Caco-2 (cell line): ENCODE data around the gene NKX1-2. TPM values are rescaled to one million over a fixed set of nuclear protein-coding genes. Genes with fewer than 3 reads are reported as not detected.

Source experiments
- BruUV-seq: library from RNA; stranded (reverse); fragments of 400-500 nt; replicated peaks from 2 replicates; lab custom pipeline; 2021; lab: Mats Ljungman, UMichigan
- CTCF ChIA-PET: fragments of 300-600 bp; sonication (Branson Sonifier 250); formaldehyde crosslinking; loops from one replicate; lab custom pipeline; 2022; ENCODE audit warnings: antibody characterized with exemption; lab: Charles Lee
- POLR2A ChIA-PET: fragments of 300-600 bp; sonication (Branson Sonifier 250); formaldehyde crosslinking; loops from one replicate; lab custom pipeline; 2022; ENCODE audit warnings: antibody characterized with exemption; lab: Charles Lee
- DNase-seq, 2 experiments: peaks; one replicate each; pipeline versions ENCODE4 v3.0.0 to v3.0.0-alpha.2; 2020 to 2022
- H3K27me3 ChIP-seq: replicated peaks from 2 replicates; pipeline ENCODE4 v1.6.0; 2011; ENCODE audit warnings: low read length; ENCODE audit not compliant: control insufficient read depth, insufficient read depth
- H3K36me3 ChIP-seq: 2 replicates; pipeline ENCODE4 v1.5.1; 2011; ENCODE audit warnings: low read length; ENCODE audit not compliant: control insufficient read depth, insufficient read depth
- H3K4me1 ChIP-seq: fragments of 250-450 bp; sonication (Bioruptor Pico); 2 replicates; pipeline ENCODE4 v1.5.1; 2020; ENCODE audit warnings: mild to moderate bottlenecking
- H3K4me3 ChIP-seq: 2 replicates; pipeline ENCODE4 v1.5.1; 2011; ENCODE audit warnings: low read depth, mild to moderate bottlenecking, control low read depth, low read length
- H3K9me3 ChIP-seq: fragments of 250-450 bp; sonication (Bioruptor Pico); 2 replicates; pipeline ENCODE4 v1.5.1; 2020; ENCODE audit warnings: mild to moderate bottlenecking, moderate library complexity
- H3K27ac Mint-ChIP-seq: one replicate; pipeline ENCODE4 v1.8.0; 2022; ENCODE audit warnings: mixed read lengths; ENCODE audit not compliant: unreplicated experiment
- H3K27me3 Mint-ChIP-seq: one replicate; pipeline ENCODE4 v1.8.0; 2022; ENCODE audit warnings: mixed read lengths; ENCODE audit not compliant: insufficient read depth, unreplicated experiment
- H3K36me3 Mint-ChIP-seq: one replicate; pipeline ENCODE4 v1.8.0; 2022; ENCODE audit warnings: mild to moderate bottlenecking, mixed read lengths; ENCODE audit not compliant: insufficient read depth, unreplicated experiment
- H3K4me1 Mint-ChIP-seq: one replicate; pipeline ENCODE4 v1.8.0; 2022; ENCODE audit warnings: low read depth, mixed read lengths; ENCODE audit not compliant: unreplicated experiment
- H3K4me3 Mint-ChIP-seq: one replicate; pipeline ENCODE4 v1.8.0; 2022; ENCODE audit warnings: mild to moderate bottlenecking, moderate library complexity, mixed read lengths; ENCODE audit not compliant: unreplicated experiment
- H3K9me3 Mint-ChIP-seq: one replicate; pipeline ENCODE4 v1.8.0; 2022; ENCODE audit warnings: mixed read lengths; ENCODE audit not compliant: unreplicated experiment
- intact Hi-C: fragments of 100-400 bp; cut with micrococcal nuclease; formaldehyde crosslinking; loops from one replicate; pipeline ENCODE4 v1.10.0; 2022; ENCODE audit not compliant: unreplicated experiment
- total RNA-seq: library from RNA; stranded (reverse); gene quantifications from 2 replicates; pipeline ENCODE4 v1.2.3, GENCODE V29; 2022
- TF ChIP-seq, protein P1 (sequence below), 2 experiments: fragments of 200-600 bp in 1 of 2; IDR thresholded peaks; 1 replicate in 1 of 2; 2 replicates in 1 of 2; pipeline versions ENCODE4 v1.5.1 to v1.8.0; 2011 to 2022; ENCODE audit warnings: antibody characterized with exemption in 1 of 2, control low read depth in 1 of 2, inconsistent platforms in 1 of 2, low read depth in 1 of 2, low read length in 1 of 2, mild to moderate bottlenecking in 1 of 2, moderate library complexity in 1 of 2; ENCODE audit not compliant: insufficient read depth in 1 of 2, severe bottlenecking in 1 of 2, unreplicated experiment in 1 of 2

The NKX1-2 gene
- total RNA-seq, 1 experiment from 2014 or later, result 2.8 TPM

DNA sequence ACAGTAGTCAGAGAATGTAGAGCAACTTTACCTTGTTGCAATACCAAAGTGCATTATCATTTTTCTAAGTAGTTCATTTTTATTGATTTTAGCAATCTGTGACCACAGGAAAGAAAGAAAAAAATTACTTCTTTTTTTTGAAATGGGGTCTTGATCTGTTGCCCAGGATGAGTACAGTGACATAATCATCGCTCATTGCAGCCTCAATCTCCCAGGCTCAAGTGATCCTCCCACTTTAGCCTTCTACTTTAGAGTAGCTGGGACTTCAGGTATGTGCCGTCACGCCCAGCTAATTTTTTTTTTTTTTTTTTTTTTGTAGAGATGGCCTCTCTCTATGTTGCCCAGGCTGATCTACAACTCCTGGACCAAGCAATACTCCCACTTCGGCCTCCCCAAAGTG is 19.8 kb downstream of the NKX1-2 start:
- POLR2A ChIA-PET, result interaction anchor here (0.6 to 1.0 kb wide), 2 partner anchors 11 to 288 kb away, joined by 3 to 4 read pairs; no protein-coding TSS in a partner anchor

DNA sequence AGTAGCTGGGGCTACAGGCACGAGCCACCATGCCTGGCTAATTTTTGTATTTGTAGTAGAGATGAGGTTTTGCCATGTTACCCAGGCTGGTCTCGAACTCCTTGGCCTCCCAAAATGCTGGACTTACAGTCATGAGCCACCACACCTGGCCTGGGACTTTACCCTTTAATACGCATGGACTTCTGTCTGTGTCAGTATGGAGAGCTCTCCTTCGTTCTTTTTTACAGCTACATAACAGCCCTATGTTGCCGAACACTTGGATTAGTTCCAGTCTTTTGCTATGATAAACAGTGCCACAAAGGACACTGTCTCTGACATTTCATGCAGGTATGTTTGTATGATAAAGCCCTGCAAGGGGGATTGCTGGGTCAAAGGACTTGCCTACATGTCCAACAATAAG is 20.3 kb downstream of the NKX1-2 start:
- peaks cover 11% of the 10 kb centered on the region for H3K36me3 Mint-ChIP-seq
- intact Hi-C loops, result no loop called here
- peaks cover 43% of the 10 kb centered on the region for H3K4me1 ChIP-seq
- no peaks in the 10 kb centered on the region for H3K9me3 Mint-ChIP-seq
- no peaks in the 10 kb centered on the region for H3K27me3 Mint-ChIP-seq
- ChIA-PET CTCF (interaction anchor here (0.6 kb wide), 1 partner anchor 1864 kb away, joined by 3 read pairs; no protein-coding TSS in a partner anchor), POLR2A (interaction anchor here (0.6 to 1.0 kb wide), 2 partner anchors 10 to 288 kb away, joined by 3 to 4 read pairs; no protein-coding TSS in a partner anchor)
- TF ChIP-seq, protein P1, sequence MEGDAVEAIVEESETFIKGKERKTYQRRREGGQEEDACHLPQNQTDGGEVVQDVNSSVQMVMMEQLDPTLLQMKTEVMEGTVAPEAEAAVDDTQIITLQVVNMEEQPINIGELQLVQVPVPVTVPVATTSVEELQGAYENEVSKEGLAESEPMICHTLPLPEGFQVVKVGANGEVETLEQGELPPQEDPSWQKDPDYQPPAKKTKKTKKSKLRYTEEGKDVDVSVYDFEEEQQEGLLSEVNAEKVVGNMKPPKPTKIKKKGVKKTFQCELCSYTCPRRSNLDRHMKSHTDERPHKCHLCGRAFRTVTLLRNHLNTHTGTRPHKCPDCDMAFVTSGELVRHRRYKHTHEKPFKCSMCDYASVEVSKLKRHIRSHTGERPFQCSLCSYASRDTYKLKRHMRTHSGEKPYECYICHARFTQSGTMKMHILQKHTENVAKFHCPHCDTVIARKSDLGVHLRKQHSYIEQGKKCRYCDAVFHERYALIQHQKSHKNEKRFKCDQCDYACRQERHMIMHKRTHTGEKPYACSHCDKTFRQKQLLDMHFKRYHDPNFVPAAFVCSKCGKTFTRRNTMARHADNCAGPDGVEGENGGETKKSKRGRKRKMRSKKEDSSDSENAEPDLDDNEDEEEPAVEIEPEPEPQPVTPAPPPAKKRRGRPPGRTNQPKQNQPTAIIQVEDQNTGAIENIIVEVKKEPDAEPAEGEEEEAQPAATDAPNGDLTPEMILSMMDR (IDR thresholded peaks at IDR 0.05; ENCODE audit: insufficient read depth in 1 of 2, low read depth in 1 of 2, low read length in 1 of 2, severe bottlenecking in 1 of 2, unreplicated experiment in 1 of 2), result no peak
- no peak overlapping the region for H3K27ac Mint-ChIP-seq
- H3K4me1 Mint-ChIP-seq, result peaks cover 15% of the 10 kb centered on the region
- no peak overlapping the region for H3K4me3 ChIP-seq
- no peaks in the 10 kb centered on the region for H3K9me3 ChIP-seq
- H3K27me3 ChIP-seq, result no peaks in the 10 kb centered on the region
- H3K36me3 ChIP-seq, result no peaks in the 10 kb centered on the region
- no TSS peak for BruUV-seq
- H3K4me3 Mint-ChIP-seq, result no peak overlapping the region
- DNase-seq, result no peak

More for the DNA sequence above, 19.8 kb downstream of the NKX1-2 start:
- no peak overlapping the region for H3K4me3 Mint-ChIP-seq
- no TSS peak for BruUV-seq
- peaks cover 15% of the 10 kb centered on the region for H3K4me1 Mint-ChIP-seq
- H3K27me3 Mint-ChIP-seq, result no peaks in the 10 kb centered on the region
- DNase-seq, result no peak
- no peaks in the 10 kb centered on the region for H3K36me3 ChIP-seq
- H3K27ac Mint-ChIP-seq, result no peak overlapping the region
- peaks cover 11% of the 10 kb centered on the region for H3K36me3 Mint-ChIP-seq
- no peaks in the 10 kb centered on the region for H3K9me3 Mint-ChIP-seq
- no peak overlapping the region for H3K4me3 ChIP-seq
- H3K4me1 ChIP-seq, result peaks cover 43% of the 10 kb centered on the region
- TF ChIP-seq, protein P1 (IDR thresholded peaks at IDR 0.05; ENCODE audit: insufficient read depth in 1 of 2, low read depth in 1 of 2, low read length in 1 of 2, severe bottlenecking in 1 of 2, unreplicated experiment in 1 of 2), result no peak
- H3K27me3 ChIP-seq, result no peaks in the 10 kb centered on the region
- CTCF ChIA-PET, result interaction anchor here (0.6 to 1.0 kb wide), 2 partner anchors 26 to 1865 kb away, joined by 3 read pairs; no protein-coding TSS in a partner anchor
- no peaks in the 10 kb centered on the region for H3K9me3 ChIP-seq
- intact Hi-C loops, result no loop called here

DNA sequence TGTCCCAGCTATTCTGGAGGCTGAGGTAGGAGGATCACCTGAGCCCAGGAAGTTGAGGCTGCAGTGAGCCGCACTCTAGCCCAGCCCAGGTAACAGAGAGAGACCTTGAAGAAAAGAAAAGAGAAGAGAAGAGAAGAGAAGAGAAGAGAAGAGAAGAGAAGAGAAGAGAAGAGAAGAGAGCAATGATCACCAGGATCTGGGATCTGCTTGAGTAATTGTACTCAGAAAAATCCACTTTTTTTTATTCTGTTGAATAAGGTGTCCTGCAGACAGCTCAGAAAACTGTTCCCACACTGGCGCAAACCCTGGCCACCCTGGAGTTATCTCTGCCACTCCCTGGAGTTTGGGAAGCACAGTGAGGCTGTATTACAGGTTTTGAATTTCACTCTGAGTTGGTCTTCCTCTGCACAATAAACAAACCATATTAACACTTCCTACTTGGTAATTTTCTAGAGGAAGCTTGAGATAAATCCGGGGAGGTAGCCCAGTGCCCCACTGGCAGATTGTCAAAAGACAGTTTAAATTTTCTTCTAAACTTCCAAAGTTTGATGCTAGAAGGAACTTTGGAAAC is 21.5 kb downstream of the NKX1-2 start:
- DNase-seq, result no peak
- no peaks in the 10 kb centered on the region for H3K36me3 ChIP-seq
- no peaks in the 10 kb centered on the region for H3K9me3 Mint-ChIP-seq
- CTCF ChIA-PET, result no interaction called here
- H3K4me3 Mint-ChIP-seq, result no peak overlapping the region
- H3K4me1 Mint-ChIP-seq, result peaks cover 22% of the 10 kb centered on the region
- peaks cover 52% of the 10 kb centered on the region for H3K4me1 ChIP-seq
- POLR2A ChIA-PET, result interaction anchor here (1.4 kb wide), 1 partner anchor 9 kb away, joined by 7 read pairs; no protein-coding TSS in a partner anchor
- TF ChIP-seq, protein P1 (IDR thresholded peaks at IDR 0.05; ENCODE audit: insufficient read depth in 1 of 2, low read depth in 1 of 2, low read length in 1 of 2, severe bottlenecking in 1 of 2, unreplicated experiment in 1 of 2), result no peak
- H3K27me3 ChIP-seq, result no peaks in the 10 kb centered on the region
- H3K36me3 Mint-ChIP-seq, result peaks cover 11% of the 10 kb centered on the region
- no TSS peak for BruUV-seq
- H3K27me3 Mint-ChIP-seq, result no peaks in the 10 kb centered on the region
- H3K9me3 ChIP-seq, result no peaks in the 10 kb centered on the region
- H3K4me3 ChIP-seq, result no peak overlapping the region
- intact Hi-C loops, result no loop called here
- H3K27ac Mint-ChIP-seq, result no peak overlapping the region
